ENCODE measurements around the gene MAMLD1. TPM values are rescaled to one million over a fixed set of nuclear protein-coding genes. Genes with fewer than 3 reads are reported as not detected.

MAMLD1 gene
- polyA plus RNA-seq, 1 donor = 16.0 TPM

DNA sequence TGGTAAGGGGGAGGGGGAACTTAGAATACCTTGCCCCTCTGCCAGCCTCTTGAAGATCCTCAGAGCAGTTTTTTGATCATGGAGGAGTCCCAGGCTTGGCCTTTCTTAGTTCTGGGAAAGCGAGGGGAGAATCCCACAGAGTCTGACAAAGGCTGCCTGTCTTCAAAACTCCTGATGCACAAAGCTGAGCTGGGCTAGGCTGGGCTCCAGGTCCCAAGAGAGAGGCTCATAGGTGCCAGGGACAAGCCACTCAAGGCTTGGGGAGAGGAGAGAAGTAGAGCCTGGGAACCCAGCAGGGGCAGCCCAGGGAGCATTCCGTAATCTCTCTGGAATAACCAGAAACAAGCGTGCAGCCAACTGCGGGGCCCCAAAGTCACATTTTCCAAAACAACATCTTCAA lies 168.3 kb downstream of the MAMLD1 start:
- DNase-seq (ENCODE audit: low read depth) = no peak

DNA sequence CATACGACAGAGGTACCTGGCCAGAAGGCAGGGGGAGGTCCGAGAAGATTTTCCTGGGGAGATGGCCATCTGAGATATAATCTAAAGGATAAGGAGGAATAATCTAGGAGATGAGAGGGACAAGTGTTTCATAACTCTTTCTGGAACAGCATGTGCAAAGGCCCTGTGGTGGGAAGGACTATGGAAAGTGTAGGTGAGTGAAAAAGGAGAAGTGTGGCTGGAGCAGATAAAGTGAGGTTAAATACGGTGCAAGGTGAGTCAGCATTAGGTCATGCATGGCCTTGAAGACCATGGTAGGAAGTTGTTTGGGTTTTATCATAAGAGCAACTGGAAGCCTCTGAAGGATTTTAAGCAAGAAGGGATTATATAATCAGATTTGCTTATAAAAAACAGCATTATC lies 170.7 kb downstream of the MAMLD1 start:
- DNase-seq (ENCODE audit: low read depth) = no peak

GRCh38 chrX:150536455-150537116 lies 173.5 kb downstream of the MAMLD1 start:
- no peak for DNase-seq (ENCODE audit: low read depth)

DNA sequence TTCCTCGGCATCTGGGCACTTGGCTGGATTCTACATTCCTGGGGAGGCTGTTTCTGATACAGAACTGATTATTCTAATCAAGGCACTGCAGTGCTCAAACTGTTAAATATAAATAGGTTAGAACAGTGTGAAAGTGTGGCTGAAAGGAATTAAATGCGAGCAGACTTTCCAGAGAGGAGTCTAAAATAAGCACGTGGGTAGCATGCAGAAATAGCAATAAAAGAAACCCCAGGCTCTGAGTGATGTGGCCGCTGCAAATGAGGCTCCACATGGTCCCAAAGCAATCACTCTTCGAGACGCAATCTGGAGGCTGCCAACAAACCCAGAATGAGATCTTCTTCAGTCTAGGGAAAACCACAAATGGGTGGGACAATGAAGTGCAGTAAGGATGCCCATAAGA lies 174.7 kb downstream of the MAMLD1 start:
- DNase-seq (ENCODE audit: low read depth) = no peak

GRCh38 chrX:150540965-150541364 lies 177.8 kb downstream of the MAMLD1 start:
- DNase-seq (ENCODE audit: low read depth) = no peak

- DNase-seq (ENCODE audit: low read depth) = no peak
These were observed 179.7 kb downstream of the MAMLD1 start for GRCh38 chrX:150542846-150543229.

GRCh38 chrX:150543230-150544155 lies 180.4 kb downstream of the MAMLD1 start:
- DNase-seq (ENCODE audit: low read depth) = no peak

DNA sequence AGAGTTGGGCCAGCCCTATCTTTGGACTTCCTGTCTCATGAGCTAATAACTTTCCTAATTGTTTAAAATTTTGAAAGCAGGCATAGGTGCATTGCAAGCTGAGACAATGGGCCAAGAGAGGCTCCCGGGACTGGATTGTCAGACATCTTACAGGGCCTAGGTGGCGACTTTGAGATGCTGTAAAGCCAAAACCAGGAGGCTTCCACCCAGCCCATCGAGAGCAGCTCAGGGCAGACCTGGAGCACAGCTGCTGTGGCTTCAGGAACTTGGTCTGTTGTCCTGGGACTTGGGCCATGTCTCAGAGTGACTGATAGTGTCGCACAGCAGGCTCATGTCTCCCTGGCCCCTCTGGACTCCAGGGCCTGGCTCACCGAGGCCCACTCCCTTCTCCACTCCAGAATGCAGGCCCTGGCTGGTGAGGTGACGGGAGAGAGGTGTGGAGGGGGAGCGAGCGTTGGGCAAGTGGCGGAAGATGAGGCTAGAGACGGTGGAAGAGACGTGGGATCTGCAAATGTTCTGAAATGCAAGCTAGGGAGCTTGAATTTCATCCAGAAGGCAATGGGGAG lies 181.2 kb downstream of the MAMLD1 start:
- DNase-seq (ENCODE audit: low read depth) = no peak

DNA sequence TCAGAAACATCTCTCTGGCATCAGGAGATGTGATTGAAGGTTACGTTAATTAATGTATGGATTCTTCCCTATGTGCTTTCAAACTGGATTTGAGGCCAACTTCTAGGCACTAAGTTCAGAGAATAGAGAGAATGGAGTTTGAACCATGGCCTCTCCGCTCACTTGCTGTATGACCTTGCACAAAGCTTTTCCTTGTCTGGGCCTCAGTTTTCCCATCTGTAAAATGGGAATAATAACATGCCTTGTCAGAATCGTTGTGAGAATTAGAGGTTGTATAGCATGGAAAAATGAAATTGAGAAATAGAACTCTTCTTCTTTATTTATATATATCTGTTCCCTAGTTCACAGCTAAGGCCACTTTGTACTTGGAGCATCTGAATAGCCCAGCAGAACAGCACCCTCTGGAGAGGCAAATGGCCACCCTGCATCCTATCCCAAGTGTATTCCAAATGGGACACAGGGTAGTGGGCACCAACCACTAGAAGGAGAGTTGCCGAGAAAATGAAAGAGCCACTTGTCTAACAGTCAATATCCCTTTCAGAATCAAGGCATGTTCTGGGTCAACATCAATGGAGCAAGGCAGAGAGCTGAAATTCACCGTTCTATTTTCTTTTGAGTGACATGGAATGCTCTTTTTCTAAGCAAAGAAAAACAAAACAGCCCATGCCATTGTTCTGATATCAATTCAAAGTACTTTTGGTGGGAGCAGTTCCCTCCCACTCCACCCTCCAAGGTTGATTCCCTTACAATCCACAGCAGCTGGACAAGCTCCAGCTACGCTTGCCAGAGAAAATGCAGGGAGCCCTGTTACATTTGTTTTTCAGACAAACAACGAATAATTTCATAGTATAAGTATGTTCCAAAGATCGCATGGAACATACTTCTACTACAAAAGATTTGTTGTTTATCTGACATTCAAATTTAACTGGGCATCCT lies 182.0 kb downstream of the MAMLD1 start:
- no peak for DNase-seq (ENCODE audit: low read depth)

GRCh38 chrX:150546711-150547153 lies 183.6 kb downstream of the MAMLD1 start:
- no peak for DNase-seq (ENCODE audit: low read depth)

- no peak for DNase-seq (ENCODE audit: low read depth)
These were observed 184.4 kb downstream of the MAMLD1 start for GRCh38 chrX:150547375-150548115.

DNA sequence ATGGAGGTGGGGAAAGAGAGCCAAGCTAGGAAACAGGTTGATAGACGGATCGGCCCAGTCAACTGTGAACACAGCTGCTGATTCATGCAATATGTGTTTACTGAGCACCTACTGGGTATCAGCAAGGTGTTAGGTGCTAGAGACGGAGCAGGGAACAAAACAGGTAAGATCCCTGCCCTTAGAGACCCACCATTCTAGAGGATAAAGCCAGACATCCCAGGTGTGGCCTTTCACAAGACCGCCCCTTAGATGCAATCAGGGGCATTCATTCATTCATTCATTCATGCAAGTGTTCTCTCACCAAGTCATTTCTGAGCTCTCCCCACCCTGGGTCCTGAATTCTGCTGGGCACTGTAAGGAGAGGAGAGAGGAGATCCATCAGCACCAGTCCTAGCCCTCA lies 185.1 kb downstream of the MAMLD1 start:
- DNase-seq (ENCODE audit: low read depth) = no peak

DNA sequence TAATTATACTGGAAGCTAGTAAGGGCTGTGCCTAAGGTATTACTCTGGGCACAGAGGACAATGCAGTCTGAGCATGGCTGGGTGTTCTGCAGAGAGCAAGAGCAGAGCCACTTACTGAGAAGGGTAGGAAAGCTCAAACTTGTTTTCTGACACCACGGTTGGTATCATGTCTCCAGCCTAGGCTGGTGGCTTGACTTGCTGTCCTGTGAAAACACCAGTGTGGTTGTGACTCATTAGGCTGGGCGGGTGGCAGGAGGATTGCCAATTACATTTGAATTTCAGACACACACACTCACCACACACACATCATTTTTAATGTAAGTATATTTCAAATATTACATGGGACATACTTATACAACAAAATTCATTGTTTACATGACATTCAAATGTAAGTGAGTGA lies 185.6 kb downstream of the MAMLD1 start:
- DNase-seq (ENCODE audit: low read depth) = no peak

GRCh38 chrX:150551963-150552362 lies 188.8 kb downstream of the MAMLD1 start:
- no peak for DNase-seq (ENCODE audit: low read depth)

DNA sequence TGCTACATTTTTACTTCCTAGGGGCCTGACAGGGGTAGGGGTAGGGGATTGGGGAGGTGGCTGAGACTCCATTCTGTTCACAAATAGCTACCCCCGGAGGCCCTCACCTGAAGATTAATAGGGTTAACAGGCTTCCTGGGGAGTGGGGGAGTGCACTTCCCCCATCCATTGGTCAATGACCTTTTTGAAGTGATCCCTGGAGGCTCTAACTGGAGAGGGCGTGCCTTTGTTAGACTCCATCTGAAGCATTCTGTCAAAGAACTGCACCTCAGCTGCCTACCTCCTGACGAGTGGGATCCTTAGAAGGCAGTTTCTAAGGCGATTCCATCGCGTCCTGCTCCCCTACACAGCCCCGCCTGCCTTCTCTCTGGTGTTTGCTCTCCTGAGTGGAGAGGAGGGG lies 195.3 kb downstream of the MAMLD1 start:
- DNase-seq (ENCODE audit: low read depth) = no peak

Other genes with a start within 250 kb of the MAMLD1 start
- 5.9 TPM for gene MTM1, start 205.3 kb downstream of the MAMLD1 start, polyA plus RNA-seq (ENCODE audit: insufficient read length)

Measured in forelimb muscle (tissue), 1 donor.